Urinary bladder (tissue), 4 donors: ENCODE data around the gene STK17B. TPM values are rescaled to one million over a fixed set of nuclear protein-coding genes. Genes with fewer than 3 reads are reported as not detected.

Experiments used
- DNase-seq: peaks from one replicate; pipeline ENCODE4 v3.0.0-alpha.2; 2015; ENCODE audit errors: extremely low spot score
- H3K27ac ChIP-seq: one replicate; pipeline ENCODE4 v1.5.1; 2013; ENCODE audit warnings: low read depth, mild to moderate bottlenecking, moderate library complexity
- H3K36me3 ChIP-seq: one replicate; pipeline ENCODE4 v1.6.1; 2013; ENCODE audit warnings: mild to moderate bottlenecking, moderate library complexity; ENCODE audit not compliant: insufficient read depth
- H3K4me1 ChIP-seq: one replicate; pipeline ENCODE4 v1.6.1; 2013; ENCODE audit warnings: mild to moderate bottlenecking, moderate library complexity; ENCODE audit not compliant: insufficient read depth
- H3K4me3 ChIP-seq: one replicate; pipeline ENCODE4 v1.5.1; 2013; ENCODE audit warnings: low read depth, low read length
- WGBS: extraction: QIAGEN DNeasy Blood & Tissue Kit; methylation state at CpG from one replicate; pipeline ENCODE4 v1.1.7; 2013; 5-methylcytosine and 5-hydroxymethylcytosine counted together
- polyA plus RNA-seq: library from polyadenylated mRNA; stranded (reverse); fragments of 200-250 nt; gene quantifications from one replicate; pipeline ENCODE4 v1.2.3, GENCODE V29; 2013
- total RNA-seq: library from RNA; depleted of rRNA; stranded (reverse); fragments of >200 nt; gene quantifications from one replicate; pipeline ENCODE4 v1.2.3, GENCODE V29; 2014
- donor health status: healthy with polysubstance abuse.
- donor health status: healthy.

STK17B gene
- total RNA-seq (37.3 TPM), polyA plus RNA-seq (6.0 TPM)

DNA sequence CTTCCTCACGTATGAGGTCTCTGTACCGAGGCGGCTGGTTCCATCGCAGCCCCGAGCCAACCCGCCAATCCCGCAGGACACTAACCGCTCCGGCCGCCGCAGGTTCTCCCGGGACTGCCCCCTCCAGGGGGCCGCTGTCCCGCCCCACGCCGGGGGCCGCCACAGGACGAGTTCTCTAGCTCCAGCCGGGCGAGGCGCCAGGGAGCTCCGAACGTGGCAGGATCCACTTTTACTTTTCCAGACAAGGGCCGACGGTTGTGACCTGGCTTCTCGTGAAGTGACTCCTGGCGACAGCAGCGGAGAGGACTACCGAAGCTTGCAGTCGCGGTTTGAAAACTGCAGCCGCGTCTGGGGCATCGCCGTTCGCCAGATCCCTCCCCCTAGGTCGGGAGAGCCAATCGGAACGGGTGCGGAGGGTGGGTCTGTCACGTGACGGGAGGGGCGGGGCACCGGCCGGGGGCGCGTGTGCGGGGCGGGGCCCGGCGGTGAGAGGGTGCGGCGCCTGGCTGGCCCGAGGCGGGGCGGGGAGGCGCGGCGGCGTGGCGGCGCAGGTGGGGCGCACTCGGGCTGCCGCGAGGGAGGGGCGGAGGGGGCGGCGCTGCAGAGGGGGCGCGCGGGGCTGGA is at the start of gene STK17B:
Gene STK17B (minus strand): TSS at position 331 of the 624 bp plus-strand sequence. CDS start 8,195 bp downstream, outside the sequence.
- DNase-seq = peak; percentile 81
- Histone ChIP-seq H3K4me1 (no peaks in the 10 kb centered on the region), H3K4me3 (peak within 1 kb of the TSS; percentile 82), H3K27ac (peak within 1 kb of the TSS; percentile 84), H3K36me3 (no peaks in the 10 kb centered on the region)
- under 1% methylated on average over 72 of the region's 72 CpGs for WGBS

DNA sequence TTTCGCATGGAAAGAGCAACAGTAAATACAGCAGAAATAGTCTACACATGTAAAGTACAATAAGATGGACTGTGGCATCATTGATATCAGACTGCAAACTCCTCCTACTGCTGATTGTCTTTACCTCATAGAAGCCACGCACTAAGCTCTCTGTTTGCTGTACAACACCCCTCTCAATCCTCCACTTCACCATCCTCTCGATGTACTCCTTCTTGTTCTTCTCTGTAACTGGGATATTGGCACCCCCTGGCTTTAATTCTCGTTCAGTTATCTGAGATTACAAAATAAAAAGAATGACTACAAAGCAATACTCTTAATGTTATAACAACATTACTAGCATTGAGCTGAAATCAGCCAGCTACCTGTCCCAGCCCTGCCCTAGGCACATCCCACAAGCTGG is 49.3 kb upstream of the STK17B start:
- no peak for DNase-seq
- H3K4me1 ChIP-seq = no peaks in the 10 kb centered on the region
- no peak overlapping the region for H3K27ac ChIP-seq
- no peak overlapping the region for H3K4me3 ChIP-seq
- WGBS = 86% methylated on average over 4 of the region's 4 CpGs
- H3K36me3 ChIP-seq = no peaks in the 10 kb centered on the region

DNA sequence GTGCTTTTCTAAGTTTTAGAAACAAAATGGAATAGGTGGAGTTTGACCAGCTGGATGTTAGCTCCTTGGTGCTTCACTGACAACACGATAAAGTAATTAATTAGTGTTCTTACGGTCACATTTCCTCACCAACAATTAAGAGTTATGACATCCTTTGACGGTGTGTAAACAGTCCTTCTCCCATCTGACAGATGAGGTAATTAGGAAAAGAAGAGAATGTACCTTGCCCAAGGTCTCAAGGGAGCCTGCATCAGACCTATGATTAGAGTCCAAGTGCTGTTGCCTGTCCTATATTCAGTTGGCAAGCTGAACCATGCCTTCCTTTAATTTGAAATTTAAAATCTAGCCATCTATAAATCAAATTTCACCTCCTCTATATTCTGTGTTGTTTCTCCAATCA is 48.3 kb upstream of the STK17B start:
- Histone ChIP-seq H3K27ac (no peak overlapping the region), H3K4me1 (no peaks in the 10 kb centered on the region), H3K4me3 (no peak overlapping the region), H3K36me3 (no peaks in the 10 kb centered on the region)
- WGBS = 79% methylated on average over 3 of the region's 3 CpGs
- no peak for DNase-seq

DNA sequence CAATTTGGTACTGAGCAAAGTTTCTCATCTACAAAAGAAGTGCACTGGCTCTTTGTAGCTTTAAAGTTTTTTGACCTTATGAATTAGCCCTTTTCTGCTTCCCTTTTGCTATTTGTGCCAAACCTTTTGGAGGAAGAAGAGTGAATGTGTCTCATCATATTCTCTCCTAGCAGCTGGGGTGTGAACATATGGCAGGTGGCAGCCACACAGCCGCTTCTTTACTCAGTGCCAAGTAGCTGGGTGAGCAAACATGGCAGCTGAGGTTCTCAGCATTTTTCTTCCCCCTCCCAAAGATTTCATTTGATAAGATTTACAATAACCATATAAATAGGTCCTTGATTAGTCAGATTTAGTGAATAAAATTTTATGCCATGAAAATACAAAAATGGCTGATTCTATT is 46.7 kb upstream of the STK17B start:
- H3K4me3 ChIP-seq = no peak overlapping the region
- WGBS = 88% methylated on average over 1 of the region's 1 CpG
- no peak for DNase-seq
- no peaks in the 10 kb centered on the region for H3K36me3 ChIP-seq
- H3K27ac ChIP-seq = no peak overlapping the region
- H3K4me1 ChIP-seq = no peaks in the 10 kb centered on the region

DNA sequence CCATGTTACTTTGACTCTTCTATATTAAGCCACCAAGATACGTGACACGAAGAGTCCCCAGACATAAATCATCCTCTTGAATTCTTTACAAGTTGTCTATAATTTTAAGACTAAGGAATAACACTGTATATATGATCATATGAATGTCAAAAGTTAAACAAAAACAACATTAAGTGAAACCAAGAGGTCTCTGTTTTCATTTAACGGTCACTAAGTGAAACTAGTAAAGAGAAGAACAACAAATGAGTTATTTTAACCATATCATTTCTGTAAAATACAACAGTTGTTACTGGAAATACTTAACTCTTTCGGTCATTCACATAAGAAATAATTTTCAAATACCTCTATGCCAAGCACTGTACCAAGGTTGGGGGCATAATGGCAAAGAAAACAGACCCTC is 45.7 kb upstream of the STK17B start:
- 74% methylated on average over 4 of the region's 4 CpGs for WGBS
- H3K36me3 ChIP-seq = no peaks in the 10 kb centered on the region
- no peaks in the 10 kb centered on the region for H3K4me1 ChIP-seq
- H3K4me3 ChIP-seq = no peak overlapping the region
- DNase-seq = no peak
- H3K27ac ChIP-seq = no peak overlapping the region

DNA sequence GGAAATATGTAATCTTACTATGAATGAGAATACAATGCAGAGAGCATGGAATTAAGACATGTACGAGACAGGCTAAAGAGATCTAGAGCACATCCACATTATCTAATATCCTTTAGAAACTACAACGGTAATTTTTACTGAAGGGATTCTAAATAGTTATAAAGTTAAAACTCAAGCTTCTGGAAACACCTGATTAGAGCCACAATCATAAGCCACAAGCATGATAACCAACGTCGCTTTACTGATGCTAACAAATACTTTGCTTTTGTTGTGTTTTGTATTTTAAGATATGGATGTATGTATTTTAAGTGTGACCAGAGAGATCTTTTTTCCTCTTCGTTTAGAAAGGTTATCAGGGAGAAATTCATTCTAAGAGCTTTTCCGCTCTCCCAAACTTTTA is 44.0 kb upstream of the STK17B start:
- no peaks in the 10 kb centered on the region for H3K36me3 ChIP-seq
- DNase-seq = no peak
- 87% methylated on average over 6 of the region's 6 CpGs for WGBS
- H3K4me3 ChIP-seq = no peak overlapping the region
- no peaks in the 10 kb centered on the region for H3K4me1 ChIP-seq
- no peak overlapping the region for H3K27ac ChIP-seq

DNA sequence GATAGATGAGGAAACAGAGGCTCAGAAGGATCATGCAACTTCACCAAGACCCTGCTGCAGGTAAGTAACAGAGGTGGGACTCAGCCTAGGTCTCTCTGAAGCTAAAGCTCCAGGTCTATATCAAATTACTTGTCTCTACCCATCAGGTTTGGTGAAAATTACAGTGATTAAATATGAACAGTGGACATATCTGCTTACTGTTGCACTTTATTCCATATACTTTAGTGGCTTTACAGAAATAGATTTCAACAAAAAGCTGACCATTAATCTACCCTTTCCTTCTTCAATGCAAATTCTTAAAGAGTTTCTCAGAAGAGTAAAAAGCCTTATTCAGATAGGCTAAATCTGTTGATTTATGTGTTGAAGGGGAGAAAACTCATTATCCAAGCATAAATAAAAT is 42.8 kb upstream of the STK17B start:
- Histone ChIP-seq H3K4me3 (no peak overlapping the region), H3K27ac (no peak overlapping the region), H3K36me3 (no peaks in the 10 kb centered on the region), H3K4me1 (no peaks in the 10 kb centered on the region)
- no peak for DNase-seq

DNA sequence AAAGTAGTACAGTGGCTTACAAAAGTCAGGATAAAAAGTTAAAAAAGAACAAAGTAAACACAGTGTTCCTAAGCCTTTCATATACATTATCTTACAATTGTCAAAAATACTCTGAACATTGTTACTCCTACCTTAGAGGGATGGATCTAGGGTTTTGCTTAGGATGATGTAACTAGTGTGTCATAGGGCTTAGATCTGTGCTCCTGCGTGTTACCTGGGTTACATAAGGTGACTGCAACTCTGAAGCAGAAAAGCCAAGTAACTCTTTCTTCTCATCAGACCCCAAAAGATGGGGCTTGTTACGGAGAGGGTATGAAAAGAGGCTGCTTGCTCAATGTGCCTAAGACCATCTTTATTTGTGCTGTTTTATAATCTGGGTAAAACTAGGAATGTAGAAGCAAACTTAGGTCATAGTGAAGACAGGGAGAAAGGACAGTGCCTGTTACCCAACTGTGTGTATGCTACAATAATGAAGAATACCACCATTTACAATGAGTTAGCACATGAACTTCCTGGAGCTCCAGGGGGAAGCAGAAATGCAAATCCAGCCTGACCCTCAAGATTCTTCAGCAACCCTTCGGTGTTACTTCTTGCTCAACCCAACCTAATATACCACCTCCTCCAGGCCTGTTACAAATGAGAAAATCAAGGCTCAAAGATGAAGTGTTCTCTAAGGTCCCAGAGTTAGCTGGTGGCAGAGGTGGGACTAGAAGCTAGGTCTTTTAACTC is 42.0 kb upstream of the STK17B start:
- no peak for DNase-seq
- H3K4me3 ChIP-seq = no peak overlapping the region
- H3K36me3 ChIP-seq = no peaks in the 10 kb centered on the region
- 91% methylated on average over 3 of the region's 3 CpGs for WGBS
- no peaks in the 10 kb centered on the region for H3K4me1 ChIP-seq
- no peak overlapping the region for H3K27ac ChIP-seq

DNA sequence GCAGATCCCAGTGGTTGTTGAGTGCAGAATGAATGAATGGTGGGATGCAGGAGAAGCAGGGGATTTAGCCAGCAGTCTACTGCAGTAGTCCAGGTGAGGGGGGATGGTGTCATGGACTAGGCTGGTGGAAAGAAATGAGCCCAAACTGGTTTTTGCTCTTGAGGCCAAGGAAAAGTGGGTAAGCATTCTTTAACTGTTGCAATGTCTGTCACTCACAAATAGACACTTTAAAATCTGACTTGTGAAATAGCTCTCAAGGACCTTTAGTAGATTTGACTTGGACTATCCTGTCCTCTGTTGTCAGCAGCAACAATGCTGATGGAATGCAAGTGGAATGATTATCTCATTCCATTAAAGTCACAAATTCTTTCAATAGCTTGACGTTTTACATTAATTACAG is 37.5 kb upstream of the STK17B start:
- H3K4me1 ChIP-seq = no peaks in the 10 kb centered on the region
- no peak overlapping the region for H3K4me3 ChIP-seq
- H3K27ac ChIP-seq = no peak overlapping the region
- no peaks in the 10 kb centered on the region for H3K36me3 ChIP-seq
- no peak for DNase-seq
- 65% methylated on average over 1 of the region's 1 CpG for WGBS

DNA sequence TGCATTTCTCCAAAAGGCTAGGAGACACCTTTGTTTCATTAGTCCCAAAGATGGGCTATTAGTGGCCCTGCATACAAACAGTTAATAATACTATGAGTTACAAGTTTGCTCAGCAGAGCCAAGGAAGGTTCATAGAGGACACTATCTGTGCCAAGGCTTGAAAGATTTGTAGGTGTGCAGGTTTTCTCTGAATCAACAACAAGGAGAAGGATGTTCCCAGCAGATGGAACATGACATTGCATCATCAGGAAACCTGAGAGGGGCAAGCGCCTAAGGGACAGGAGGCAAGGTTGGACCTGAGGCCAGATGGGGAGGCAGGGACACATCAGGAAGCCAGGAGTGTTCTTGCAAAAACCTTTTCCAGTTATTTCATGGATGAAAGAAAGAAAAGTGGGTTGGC is 35.4 kb upstream of the STK17B start:
- 89% methylated on average over 1 of the region's 1 CpG for whole genome bisulfite sequencing
- H3K36me3 ChIP-seq = no peaks in the 10 kb centered on the region
- H3K4me3 ChIP-seq = no peak overlapping the region
- H3K27ac ChIP-seq = no peak overlapping the region
- no peak for DNase-seq
- H3K4me1 ChIP-seq = no peaks in the 10 kb centered on the region

DNA sequence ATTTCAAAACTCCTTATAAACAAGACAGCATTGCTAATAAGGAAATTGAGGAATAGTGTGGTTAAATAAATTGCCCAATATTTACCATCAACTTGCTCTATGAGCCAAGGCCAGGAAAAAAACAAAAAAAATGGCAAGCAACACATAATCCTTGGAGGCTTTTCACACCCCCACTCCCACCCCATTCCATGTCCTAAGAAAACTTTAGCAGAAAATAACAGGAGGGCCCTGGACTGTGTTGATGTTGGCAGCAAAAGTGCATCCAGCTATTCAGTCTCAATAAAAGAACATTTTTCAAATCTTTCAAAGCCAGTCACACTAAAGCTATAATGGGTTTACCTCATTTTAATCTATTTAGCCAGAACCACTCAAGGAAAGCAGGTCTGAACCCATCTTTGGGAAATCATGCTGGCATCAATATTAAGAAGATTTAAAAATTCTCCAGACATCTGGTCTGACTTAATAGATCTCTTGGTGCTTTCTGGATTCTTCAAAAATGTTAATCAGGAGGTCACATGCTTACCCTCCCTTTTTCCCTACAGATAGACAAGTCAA is 34.6 kb upstream of the STK17B start:
- Histone ChIP-seq H3K36me3 (no peaks in the 10 kb centered on the region), H3K4me3 (no peak overlapping the region), H3K27ac (no peak overlapping the region), H3K4me1 (no peaks in the 10 kb centered on the region)
- no peak for DNase-seq

DNA sequence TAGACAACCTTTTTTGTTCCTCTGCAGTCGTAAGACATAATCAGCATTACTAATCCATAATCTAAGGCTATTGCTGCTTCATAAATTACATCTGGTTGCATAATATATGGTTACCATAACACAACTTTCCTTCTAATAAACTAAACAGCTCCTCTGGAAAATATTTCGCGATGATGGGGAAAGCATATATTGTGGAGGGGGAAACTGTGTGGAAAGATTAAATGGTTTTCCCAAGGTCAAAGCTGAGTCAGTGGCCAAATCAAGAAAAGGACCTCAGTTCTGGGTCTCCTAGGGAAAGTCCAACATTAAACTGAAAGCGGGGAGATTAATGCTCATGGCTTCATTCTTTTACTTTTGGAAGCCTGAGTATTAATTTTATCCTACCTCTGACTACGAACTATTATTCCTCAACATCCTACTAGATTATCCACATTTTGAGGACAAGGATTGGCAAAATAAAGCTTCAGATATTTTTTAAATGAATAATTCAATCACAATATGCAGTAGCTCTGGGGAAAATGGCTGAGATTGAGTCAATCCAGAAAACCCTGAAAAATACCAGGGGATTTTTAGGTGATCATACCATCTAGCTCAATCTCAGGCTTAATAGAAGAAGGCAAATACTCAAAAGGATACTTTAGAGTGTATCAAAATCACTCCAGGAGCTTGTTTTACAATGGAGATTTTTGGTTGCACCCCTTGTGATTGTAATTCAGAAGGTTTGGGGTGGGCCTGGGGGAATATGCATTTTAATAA is 33.8 kb upstream of the STK17B start:
- Histone ChIP-seq H3K27ac (no peak overlapping the region), H3K36me3 (no peaks in the 10 kb centered on the region), H3K4me1 (no peaks in the 10 kb centered on the region), H3K4me3 (no peak overlapping the region)
- DNase-seq = no peak
- WGBS = 84% methylated on average over 5 of the region's 5 CpGs

DNA sequence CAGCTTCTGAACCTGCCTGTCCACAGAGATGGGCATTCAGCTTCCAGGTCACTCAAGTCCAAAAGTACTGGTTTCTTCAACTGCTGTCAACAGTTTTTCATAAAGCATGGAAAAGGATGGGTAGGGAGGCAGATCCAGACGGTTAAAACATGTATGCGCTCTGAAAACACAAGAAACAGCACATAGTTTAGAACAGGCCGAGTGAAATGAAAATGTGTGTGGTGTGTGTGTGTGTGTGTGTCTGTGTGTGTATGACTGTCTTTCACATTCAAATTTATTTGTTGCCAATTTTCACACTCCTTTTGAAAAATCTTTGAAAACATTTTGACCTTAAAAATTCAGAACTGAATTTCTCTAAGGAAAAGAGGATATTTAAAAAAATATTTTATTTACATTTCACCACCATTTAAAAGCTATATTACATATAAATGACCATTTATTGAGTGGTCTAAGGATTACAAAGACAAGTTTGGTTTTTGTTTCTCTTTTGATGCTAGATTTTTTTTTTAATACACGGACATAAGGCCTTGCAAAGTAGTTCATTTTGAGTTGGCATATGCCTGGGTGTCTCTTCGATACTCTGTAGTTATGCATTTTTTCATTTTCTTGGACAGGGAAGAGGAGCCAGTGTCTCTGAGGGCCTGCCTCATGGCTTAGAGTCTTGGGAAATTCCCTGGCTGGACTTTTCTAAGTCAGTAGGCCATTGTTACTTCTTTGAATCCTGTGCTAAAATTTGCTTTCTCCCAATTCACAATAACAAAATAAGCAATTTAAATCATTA is 30.0 kb upstream of the STK17B start:
- no peak for DNase-seq
- Histone ChIP-seq H3K36me3 (no peaks in the 10 kb centered on the region), H3K4me3 (no peak overlapping the region), H3K4me1 (no peaks in the 10 kb centered on the region), H3K27ac (no peak overlapping the region)
- 77% methylated on average over 5 of the region's 5 CpGs for WGBS
